Stimulated activated CD8-positive, alpha-beta memory T cell treated with anti-CD3 and anti-CD28 coated beads, Interleukin-7, amount 100 ng/mL, for 24 hours (primary cell): ENCODE results near the gene FOS.

Source experiments
- DNase-seq: peaks from one replicate; pipeline ENCODE4 v3.0.0-alpha.2; 2020; ENCODE audit warnings: low read depth

The FOS gene

DNA sequence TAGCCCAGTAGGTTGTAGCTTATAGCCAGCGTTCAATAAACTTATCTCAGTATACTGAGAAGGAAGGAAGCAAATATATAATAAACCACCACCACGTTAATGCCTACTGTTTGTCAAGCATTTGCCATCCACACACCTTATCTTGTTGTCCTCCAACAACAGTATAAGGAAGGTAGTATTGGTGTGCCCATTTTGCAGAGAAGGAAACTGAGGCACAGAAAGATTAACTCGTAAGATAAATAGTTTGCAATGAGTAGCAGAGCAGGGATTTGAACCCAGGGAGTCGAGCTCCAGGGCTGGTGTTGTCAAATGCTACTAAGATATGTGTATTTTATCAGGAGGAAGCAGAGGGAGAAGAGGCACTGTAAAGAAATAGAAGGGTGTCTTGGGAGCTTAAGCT is 27.8 kb upstream of the FOS start:
- no peak for DNase-seq

DNA sequence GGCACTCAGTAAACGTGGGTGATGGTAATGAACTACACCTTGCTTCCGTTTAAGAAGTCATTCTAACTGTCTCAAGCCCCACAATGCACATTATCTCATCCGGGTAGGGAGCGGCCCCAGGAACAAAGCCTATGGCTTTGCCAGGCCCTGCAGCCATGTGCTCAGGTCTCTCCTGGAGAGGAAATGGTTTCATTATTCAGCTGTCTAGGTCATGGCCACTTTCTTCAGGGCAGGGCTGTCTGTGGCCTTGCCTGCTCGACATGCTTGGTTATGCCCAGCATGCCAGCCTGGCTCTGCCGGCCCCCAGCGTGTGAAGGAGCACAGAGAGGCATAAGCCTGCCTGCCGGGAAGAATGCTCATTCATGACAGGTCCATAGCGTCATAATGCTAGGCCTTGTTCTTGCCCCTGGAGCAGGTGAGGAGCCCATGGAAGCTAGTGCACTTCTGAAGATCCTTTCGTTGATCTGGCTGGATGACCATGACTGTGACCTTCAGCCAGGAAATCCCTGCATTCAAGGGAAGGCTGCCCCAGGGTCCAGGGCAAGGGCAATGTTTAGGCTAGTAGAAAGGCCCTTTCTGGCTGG is 26.3 kb upstream of the FOS start:
- DNase-seq = no peak

DNA sequence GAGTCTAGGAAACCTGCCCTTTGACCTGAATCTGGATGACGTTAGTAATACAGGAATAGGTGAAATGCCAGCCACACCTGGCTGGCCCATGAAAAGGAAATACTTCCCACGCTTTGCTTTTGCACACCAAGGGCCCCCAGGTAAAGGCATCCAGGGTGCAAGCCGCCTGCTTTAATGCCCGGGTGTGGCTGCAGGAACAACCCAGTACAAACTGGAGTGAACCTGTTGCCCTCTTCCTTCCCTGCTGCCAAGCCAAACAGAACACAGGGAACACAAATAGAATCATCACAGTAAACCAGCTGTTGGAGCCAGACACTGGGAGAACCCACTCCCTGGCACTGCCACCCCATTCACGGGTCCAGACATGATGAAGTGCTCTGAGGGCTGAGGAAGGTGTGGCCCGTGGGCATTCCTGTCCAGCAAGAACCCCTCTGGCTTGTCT is 24.2 kb upstream of the FOS start:
- no peak for DNase-seq

DNA sequence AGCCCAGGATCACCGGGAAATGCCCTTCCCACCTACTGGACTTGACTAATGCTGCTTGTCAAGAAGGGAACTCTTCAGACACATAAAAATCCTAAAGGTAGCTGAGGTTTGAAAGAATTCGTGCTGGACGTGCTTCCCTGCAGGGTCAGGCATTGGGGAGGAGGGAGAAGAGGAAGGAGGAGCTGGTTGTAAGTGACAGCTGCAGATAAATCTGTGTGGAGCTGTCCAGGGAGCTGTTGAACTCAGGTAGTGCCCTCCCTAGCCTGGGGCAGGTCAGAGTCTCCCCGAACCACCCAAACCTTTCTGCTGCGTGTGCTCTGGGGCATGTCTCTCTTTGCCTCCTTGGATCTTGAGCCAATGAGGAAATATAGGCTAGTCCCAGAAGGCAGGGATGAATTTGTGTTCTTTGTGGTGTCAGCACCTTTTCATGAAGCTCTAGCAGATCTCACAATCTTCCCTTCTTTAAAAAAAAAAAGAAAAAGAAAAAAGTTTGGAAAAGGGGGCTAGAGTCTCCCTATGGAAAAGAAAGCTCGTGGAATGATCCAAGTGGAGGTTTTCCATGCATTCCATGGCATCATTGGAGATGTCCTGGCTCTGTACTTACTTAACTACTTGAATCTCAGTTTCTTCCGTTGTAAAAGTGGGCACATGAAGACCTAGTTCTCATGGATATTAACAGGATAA is 23.6 kb upstream of the FOS start:
- DNase-seq = no peak

DNA sequence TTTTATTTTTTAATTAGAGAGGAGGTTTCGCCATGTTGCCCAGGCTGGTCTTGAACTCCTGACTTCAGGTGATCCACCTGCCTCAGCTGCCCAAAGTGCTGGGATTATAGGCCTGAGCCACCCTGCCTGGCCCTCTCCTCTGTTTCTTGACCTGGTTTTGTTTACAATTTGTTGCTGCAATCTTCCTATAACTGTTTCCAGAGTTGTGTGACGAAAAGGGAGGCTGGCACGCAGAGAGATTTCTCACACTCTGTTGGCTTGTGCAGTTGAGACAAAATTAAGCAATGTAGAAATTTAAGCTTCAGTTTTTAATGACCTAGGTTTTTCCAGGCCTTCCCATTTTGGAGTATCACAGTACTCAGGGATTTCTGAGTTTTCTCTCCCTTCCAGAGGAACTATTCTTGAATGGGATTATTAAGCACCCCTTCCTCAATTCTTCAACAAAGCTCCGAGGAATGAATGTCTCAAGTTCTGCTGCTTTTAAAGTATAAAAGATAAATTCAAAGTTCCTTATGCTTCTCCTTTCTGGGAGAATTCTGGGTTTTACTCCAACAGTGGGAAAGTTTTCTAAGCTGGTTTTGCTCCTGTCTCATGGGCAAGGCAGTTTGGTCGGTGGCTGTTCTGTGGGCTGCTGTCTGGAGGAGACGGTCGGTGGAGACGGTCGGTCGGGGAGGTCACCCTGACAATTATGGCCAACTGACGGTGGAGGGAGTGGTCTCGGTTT is 20.4 kb upstream of the FOS start:
- no peak for DNase-seq

DNA sequence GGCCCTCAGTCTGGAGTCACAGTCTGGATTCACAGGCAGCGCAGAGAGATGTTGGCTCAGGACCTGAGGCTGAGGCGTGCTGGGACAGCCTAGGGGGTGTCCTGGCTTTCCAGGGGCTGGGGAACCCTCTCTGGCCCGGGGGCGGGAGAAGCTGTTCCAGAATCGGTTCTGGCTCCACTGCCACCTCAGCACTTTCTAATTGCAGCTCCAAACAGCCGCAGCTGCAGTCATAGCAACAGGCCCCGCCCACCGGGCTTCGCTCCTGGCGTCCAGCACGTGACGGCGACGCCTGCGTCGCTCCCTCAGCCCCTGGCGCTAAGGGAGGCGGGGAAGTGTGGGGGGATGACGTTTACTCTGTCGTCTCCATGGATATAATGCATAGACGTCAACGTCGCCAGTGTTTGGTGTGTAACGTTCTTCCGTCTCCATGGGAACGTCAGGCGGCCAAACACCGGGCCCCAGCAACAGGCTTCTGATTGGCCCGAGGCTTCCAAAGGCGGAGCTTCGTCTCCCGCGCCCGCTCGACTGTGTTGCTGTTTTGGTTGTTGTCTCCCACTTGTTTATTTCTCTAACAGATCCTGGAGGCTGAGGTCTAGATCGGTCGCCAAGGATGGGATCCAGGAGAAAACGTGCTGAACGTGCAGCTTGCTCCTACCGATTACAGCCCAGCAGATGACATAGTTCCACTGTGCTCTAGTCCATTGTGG is 19.7 kb upstream of the FOS start:
- DNase-seq = peak; percentile 97

DNA sequence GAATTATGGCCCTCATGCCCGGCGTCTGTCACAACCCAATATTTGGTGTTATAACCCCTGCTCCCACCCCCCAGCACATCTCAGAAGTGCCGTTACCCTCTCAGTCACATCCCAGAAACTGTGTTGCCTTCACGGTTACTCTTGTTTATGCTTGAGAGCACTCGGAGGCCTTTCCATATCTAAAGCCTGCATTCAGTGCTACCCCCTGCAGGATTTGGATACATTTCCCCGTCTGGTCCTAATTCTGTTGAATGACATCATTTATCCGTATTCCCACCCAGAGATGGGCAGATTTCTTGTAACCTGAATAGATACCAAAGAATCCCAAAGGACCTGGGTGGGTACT is 19.1 kb upstream of the FOS start:
- no peak for DNase-seq

DNA sequence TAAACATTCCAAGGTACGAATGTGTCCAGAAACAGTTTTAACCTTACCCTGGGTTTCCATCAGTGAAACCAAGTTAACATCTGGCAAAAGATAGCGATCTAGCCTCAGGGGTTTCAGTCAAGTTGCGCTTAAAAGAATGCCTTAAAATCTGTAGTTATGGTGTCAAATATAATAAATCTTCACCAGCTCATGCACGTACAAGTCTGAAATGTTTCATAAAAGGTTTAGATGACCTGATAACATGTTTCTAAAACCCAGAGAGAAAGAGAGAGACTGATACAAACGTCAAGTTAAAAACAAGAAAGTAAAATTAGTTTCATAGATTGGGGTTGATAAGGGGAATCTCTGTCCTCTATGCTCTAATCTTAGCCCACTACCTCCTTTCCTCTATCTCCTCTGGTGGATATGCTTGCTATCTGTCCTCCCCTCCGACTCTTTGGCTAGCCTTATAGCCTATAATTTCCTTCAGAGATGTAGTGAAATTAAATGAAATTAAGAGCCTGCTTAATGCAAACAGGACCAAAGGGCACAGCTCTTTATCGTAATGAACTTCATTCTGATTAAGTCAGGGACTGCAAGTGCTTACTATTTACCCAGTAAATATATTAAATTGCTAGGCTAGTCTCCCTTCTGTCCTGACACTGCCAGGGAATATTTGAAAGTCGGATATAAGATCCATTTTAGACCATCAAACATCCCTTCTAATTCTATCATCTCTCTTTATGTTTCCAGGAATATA is 18.4 kb upstream of the FOS start:
- no peak for DNase-seq

DNA sequence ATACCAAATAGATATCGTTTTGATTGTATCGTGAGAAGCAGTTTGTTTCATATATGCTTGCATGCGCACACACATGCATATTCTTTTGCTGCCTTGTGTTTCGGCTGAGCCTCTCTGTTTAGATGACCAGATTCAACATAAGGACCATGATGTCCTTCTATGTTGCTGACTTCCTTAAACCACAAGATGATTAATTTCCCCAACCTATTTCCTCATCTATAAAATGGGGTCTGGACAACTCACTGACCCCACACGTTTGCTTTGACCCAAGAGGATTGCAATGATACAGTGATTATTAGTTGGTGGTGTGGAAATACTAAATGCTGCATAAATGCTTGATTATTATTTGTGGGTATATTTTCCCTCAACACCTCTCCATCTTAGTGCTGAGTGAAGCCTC is 16.8 kb upstream of the FOS start:
- DNase-seq = no peak

DNA sequence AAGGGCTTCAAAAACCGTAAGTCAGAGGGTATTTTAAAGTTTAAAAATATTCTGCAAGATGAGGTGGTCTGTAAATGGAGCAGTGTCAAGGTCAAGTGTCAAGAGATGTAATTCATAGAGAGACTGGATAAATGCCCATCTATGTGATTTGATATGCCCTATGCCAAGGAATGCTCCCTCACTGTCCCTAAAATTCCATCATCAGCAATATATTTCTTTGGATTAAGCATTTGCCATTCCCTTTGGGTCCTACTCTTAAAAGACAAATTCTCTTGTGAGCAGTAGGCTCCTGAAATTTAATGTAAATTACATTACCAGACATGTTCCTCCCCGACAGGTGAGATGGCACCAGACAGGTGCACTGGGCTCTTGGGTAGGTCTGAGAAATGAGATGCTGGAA is 16.0 kb upstream of the FOS start:
- DNase-seq = no peak

DNA sequence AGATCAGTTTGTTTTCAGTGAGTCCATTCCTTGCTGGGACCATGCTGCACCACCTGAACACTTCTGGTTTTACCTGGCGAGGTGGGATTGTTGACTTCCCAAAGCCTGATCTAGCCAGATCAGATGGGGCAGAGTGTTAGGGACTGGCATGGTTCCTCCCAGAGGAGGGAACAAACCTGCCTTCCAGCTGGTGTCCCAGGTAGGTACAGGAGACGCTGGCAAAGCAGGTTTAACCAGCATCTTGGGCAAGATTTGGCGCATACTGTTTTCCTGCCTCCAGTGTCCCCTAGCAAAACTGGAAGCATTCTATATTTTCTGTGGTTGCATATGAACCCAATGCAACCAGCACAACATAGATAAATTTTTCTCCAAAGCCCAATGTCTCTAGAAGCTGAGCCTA is 14.6 kb upstream of the FOS start:
- DNase-seq = no peak

DNA sequence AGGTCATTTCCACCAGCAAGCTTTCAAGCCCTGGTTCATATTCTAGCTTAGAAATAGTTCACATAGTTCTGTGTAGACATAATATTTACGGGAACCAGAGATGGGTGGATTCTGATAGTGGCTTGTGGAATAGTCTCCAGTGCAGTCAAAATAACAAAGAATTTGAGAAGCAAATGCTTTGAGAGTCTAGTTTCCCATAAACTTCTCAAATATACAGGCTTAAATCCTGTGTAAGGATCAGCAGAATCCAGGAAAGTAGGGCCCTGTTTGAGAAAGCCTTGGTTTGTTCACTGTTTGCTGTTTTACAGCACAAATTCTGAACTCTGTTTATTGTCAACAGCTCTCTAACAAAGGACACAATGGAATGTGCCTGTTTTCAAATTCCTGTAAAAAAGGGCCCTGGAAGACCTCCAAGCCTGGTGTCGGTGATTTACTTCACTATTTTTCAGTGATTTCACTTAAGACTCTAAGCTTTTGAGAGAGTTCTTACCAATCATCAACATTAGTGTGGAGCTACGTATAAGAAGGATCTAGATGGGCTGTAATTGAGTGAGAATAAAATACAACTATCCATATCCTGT is 11.4 kb upstream of the FOS start:
- DNase-seq = no peak

DNA sequence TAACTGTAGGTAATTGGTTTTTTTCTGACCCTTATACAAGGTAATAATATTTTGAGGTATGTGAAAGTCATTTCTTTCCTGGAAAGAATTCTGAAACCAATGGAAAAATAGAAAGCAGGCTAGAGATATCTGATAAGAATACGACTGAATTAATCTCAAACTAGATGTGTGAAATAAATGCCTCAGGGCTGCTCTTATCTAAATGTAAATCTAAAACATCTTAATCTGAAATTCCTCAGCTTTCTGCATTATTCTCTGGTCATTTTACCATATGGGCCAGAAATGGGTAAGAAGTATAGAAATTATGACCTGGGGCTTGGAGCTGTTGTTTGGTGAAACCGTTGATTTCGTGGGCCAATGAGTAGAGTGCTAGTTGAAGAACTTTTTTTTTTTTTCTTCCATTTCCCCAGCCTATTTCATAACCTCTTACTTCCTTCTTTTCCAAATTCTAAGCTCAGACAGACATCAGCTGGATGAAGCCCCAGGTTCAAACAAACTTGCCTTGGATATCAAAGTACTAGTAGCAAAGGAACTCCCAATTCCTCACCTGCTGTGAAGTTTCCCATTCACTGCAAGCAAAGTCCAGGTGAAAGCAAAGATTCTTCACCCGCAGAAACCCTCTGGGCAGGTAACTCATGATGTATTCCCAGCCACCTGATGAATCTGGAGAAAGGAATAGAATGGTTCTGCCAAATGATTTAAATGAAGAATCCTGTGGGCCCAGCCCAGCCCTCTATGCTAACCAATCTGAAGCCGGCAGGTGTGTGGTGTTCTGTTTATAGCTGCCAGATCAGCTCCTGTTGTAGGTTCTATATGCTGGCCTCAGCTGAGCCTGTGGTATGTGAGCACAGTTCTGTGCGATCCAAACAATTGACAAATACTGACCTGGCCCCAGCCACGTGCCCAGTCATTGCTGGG is 9.7 kb upstream of the FOS start:
- DNase-seq = no peak

DNA sequence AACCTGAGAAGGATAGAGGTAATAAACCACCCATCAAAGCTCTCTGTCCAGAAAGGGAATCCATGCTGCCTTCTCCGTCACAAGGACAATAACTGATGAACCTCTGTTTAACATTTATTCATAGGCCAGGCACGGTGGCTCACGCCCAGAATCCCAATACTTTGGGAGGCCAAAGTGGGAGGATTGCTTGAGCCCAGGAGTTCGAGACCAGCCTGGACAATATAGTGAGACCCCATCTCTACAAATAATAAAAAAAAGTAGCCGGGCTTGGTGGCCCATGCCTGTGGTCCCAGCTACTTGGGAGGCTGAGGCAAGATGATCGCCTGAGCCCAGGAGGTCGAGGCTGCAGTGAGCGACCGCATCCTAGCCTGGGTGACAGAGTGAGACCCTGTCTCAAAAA is 7.1 kb upstream of the FOS start:
- DNase-seq = no peak

DNA sequence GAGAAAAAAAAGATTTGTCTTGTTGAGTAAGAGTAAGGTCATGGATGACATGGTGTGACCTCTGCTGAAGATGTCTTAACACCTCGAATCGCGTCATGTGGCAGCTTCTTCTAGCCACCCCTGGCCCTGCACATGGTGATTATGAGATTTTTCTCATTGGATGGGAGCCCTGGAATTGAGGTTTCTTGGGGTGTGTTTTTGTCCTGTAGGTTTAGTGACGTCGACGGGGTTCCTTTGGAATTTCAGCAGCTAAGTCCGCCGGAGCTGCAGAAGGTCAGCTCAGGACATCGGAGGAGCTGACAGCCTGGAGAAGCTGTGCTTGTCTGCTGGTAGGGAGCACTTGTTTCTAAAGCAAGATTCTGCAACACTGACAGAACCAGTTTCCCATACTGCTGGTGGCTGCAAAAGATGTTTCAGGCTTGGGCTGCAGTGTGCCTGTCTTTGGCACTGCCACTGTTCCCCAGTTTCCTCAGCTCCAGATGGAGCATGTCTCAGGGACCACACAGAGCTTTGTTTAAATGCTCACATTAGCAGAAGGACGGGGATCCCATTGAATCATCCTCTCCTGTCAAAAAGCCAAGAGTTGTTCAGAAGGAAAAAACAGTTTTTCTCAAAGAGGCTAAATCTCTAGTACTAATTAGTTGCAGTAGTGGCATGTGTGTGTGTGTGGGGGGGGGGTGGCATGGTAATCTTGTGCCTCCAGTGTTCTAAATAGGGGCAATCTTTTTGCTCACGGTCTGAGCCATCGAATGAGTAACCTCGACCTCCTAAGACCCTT is 5.2 kb upstream of the FOS start:
- DNase-seq = no peak

DNA sequence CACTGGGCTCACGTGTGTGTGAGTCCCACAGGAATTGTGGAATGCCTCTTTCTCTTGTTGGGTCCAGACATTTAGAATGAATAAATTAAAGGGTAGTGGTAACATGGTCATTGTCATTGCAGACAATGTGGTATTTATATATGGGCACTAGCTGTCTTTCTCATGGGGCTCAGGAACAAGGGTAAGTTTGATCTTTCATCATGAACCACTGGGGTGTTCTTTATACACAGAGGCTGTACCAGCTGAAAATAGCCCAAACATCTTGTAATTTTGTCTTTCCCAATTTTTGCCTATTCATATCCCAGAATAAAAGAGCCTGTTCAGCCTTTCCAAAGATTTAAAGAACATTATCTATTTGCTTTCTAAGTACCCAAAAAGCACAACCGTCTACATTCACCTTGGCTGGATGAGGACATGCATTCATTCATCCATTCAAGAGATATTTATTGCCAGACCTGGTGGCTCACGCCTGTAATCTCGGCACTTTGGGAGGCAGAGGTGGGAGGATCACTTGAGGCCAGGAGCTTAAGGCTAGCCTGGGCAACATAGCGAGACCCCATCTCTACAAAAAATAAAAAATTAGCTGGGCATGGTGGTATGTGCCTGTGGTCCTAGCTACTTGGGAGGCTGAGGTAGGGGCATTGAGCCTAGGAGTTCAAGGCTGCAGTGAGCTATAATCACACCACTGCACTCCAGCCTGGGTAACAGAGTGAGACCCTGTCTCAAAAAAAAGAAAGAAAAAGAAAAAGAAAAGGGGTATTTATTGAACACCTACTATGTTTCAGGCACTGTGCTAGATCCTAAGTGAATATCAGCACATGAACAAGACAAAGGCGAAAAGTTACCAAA is 4.4 kb upstream of the FOS start:
- DNase-seq = no peak

DNA sequence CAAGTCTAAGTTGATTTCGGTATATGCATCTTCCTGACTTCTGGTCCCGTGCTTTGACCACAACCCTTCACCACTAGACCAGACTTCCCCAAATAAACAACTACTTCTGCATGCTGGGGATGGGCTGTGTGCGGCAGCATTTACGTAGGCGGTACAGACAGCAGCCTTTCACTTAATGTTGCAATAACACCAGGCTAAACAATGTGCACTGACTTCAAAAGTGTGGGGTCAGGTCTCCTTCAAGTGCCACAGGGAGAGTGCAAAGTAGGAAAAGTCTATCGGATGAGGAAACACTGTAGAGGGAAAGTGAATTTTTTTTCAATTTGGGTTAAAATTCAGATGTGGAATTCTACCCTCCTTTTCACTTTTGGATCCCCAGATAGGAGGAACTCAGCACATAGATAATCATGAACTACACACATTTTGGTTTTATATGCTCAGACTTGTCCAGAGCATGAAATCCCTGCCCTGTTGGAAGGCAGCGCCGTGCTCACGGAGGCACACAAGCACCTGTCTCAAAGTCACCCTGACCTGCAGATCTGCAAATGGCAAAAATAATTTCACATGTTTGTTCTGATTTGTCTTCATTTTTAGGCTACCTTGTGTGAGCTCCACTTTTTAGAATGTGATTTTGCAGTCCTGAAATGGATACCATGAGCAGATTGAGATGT is 3.6 kb upstream of the FOS start:
- no peak for DNase-seq

DNA sequence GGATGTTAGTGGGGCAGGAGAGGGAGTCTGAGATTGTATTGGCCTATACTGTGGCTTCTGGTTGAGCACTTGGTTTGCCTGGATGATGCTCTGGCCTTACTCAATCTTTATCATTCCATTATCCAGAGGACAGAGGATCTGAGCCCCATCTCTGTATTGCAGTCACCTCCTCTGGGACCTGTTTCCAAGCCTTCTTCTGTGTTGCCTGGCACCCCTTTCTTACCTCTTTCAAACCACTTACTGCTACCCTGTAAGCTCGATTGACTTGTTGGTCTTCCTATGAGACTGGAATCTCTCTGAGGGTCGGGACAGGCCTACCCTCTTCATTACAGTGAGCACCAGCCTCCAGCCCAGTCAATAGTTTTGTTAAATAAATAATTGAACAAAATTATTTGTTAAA is 3.0 kb upstream of the FOS start:
- no peak for DNase-seq
